ENCODE data around the gene PTPRM.

Gene PTPRM

GRCh38 chr18:7566567-7567473 is at the start of gene PTPRM:
PTPRM (plus strand) TSS chr18:7567316; CDS start chr18:7567819, 503 bp downstream.
- Histone ChIP-seq H3K4me3 (ENCODE audit: low read length) (peak within 1 kb of the TSS; percentile 94), H3K9me3 (replicated peaks; ENCODE audit: insufficient read depth, low read length) (0 out of 2 replicates have a peak, but pooled peaks cover 3% of the 10 kb centered on the region), H3K79me2 (ENCODE audit: low read length) (peaks cover 4% of the 10 kb centered on the region; the same call in 1 of the 2 replicates), H3K27me3 (replicated peaks; ENCODE audit: insufficient read depth, low read length) (no peaks in the 10 kb centered on the region), H3K4me2 (ENCODE audit: low read depth, low read length) (peak within 1 kb of the TSS; percentile 84), H3K36me3 (replicated peaks; ENCODE audit: insufficient read depth, low read length) (no peaks in the 10 kb centered on the region), H3K4me1 (ENCODE audit: low read length) (no peaks in the 10 kb centered on the region), H2AFZ (ENCODE audit: low read length) (peak within 1 kb of the TSS; percentile 93), H4K20me1 (ENCODE audit: insufficient read depth, low read length) (no peaks in the 10 kb centered on the region), H3K9me2 (replicated peaks; ENCODE audit: insufficient read depth, low read length) (no peaks in the 10 kb centered on the region), H3F3A (ENCODE audit: insufficient read depth, low read length) (peaks cover 4% of the 10 kb centered on the region; the same call in 1 of the 2 replicates), H3K9ac (ENCODE audit: low read length) (peak within 1 kb of the TSS; percentile 75), H3K27ac (ENCODE audit: low read length) (peak within 1 kb of the TSS; percentile 51; the same call in 1 of the 2 replicates)
- no peak for TF ChIP-seq EZH2 (optimal IDR thresholded peaks at IDR 0.05; ENCODE audit: low read depth, low read length)
- TF ChIP-seq EZH2phosphoT487 (IDR thresholded peaks at IDR 0.05; ENCODE audit: low read length): no peak
- TF ChIP-seq CTCF (IDR thresholded peaks at IDR 0.05; ENCODE audit: low read length): no peak; the same call in 1 of the 2 replicates
- DNase-seq: peak; percentile 85

- no peaks in the 10 kb centered on the region for H3K9me3 ChIP-seq (replicated peaks; ENCODE audit: insufficient read depth, low read length)
- H3K9ac ChIP-seq (ENCODE audit: low read length): no peak overlapping the region
- no peaks in the 10 kb centered on the region for H3F3A ChIP-seq (ENCODE audit: insufficient read depth, low read length)
- no peaks in the 10 kb centered on the region for H3K9me2 ChIP-seq (replicated peaks; ENCODE audit: insufficient read depth, low read length)
- no peaks in the 10 kb centered on the region for H3K4me1 ChIP-seq (ENCODE audit: low read length)
- H4K20me1 ChIP-seq (ENCODE audit: insufficient read depth, low read length): no peaks in the 10 kb centered on the region
- DNase-seq: no peak
- no peak overlapping the region for H2AFZ ChIP-seq (ENCODE audit: low read length)
- no peaks in the 10 kb centered on the region for H3K27me3 ChIP-seq (replicated peaks; ENCODE audit: insufficient read depth, low read length)
- no peak overlapping the region for H3K4me3 ChIP-seq (ENCODE audit: low read length)
- TF ChIP-seq EZH2 (optimal IDR thresholded peaks at IDR 0.05; ENCODE audit: low read depth, low read length) (no peak), CTCF (IDR thresholded peaks at IDR 0.05; ENCODE audit: low read length) (no peak), EZH2phosphoT487 (IDR thresholded peaks at IDR 0.05; ENCODE audit: low read length) (no peak)
- H3K4me2 ChIP-seq (ENCODE audit: low read depth, low read length): no peak overlapping the region
- H3K36me3 ChIP-seq (replicated peaks; ENCODE audit: insufficient read depth, low read length): no peaks in the 10 kb centered on the region
- H3K27ac ChIP-seq (ENCODE audit: low read length): no peak overlapping the region
- H3K79me2 ChIP-seq (ENCODE audit: low read length): no peaks in the 10 kb centered on the region
Observed at GRCh38 chr18:7517852-7518251, 49.3 kb upstream of the PTPRM start.

- Histone ChIP-seq H4K20me1 (ENCODE audit: insufficient read depth, low read length) (no peaks in the 10 kb centered on the region), H3K36me3 (replicated peaks; ENCODE audit: insufficient read depth, low read length) (no peaks in the 10 kb centered on the region), H2AFZ (ENCODE audit: low read length) (no peak overlapping the region), H3F3A (ENCODE audit: insufficient read depth, low read length) (no peaks in the 10 kb centered on the region), H3K4me1 (ENCODE audit: low read length) (no peaks in the 10 kb centered on the region), H3K9ac (ENCODE audit: low read length) (no peak overlapping the region), H3K4me3 (ENCODE audit: low read length) (no peak overlapping the region), H3K9me2 (replicated peaks; ENCODE audit: insufficient read depth, low read length) (no peaks in the 10 kb centered on the region), H3K9me3 (replicated peaks; ENCODE audit: insufficient read depth, low read length) (no peaks in the 10 kb centered on the region), H3K4me2 (ENCODE audit: low read depth, low read length) (no peak overlapping the region), H3K27me3 (replicated peaks; ENCODE audit: insufficient read depth, low read length) (no peaks in the 10 kb centered on the region), H3K79me2 (ENCODE audit: low read length) (no peaks in the 10 kb centered on the region), H3K27ac (ENCODE audit: low read length) (no peak overlapping the region)
- no peak for DNase-seq
- TF ChIP-seq CTCF (IDR thresholded peaks at IDR 0.05; ENCODE audit: low read length): no peak
- no peak for TF ChIP-seq EZH2phosphoT487 (IDR thresholded peaks at IDR 0.05; ENCODE audit: low read length)
- TF ChIP-seq EZH2 (optimal IDR thresholded peaks at IDR 0.05; ENCODE audit: low read depth, low read length): no peak
Observed at GRCh38 chr18:7520200-7520785, 46.8 kb upstream of the PTPRM start.
